Spleen (tissue), 11 donors: Measurements from ENCODE around the gene MOB3A. TPM values are rescaled to one million over a fixed set of nuclear protein-coding genes. Genes with fewer than 3 reads are reported as not detected.

ENCODE experiments used
- DNase-seq: peaks from one replicate; pipeline ENCODE4 v3.0.0-alpha.2; 2020
- H3K27ac ChIP-seq, 8 donors: fragments of 200-600 bp; sonication (generic) in 7 of 8; 1 replicate in 4 of 8; 2 replicates in 4 of 8; pipeline versions ENCODE4 v1.5.0 to v1.8.0; 2016 to 2021; ENCODE audit warnings: inconsistent platforms in 4 of 8, mild to moderate bottlenecking in 4 of 8, moderate library complexity in 1 of 8
- H3K27me3 ChIP-seq, 7 donors: fragments of 200-600 bp; sonication (generic) in 6 of 7; replicated peaks in 1 of 7; 1 replicate in 4 of 7; 2 replicates in 3 of 7; pipeline versions ENCODE4 v1.5.0 to v1.8.0; 2016 to 2021; ENCODE audit warnings: inconsistent platforms in 3 of 7, mild to moderate bottlenecking in 1 of 7
- H3K36me3 ChIP-seq, 6 donors: fragments of 200-600 bp; sonication (generic) in 5 of 6; 1 replicate in 4 of 6; 2 replicates in 2 of 6; pipeline versions ENCODE4 v1.5.0 to v1.8.0; 2016 to 2021; ENCODE audit warnings: inconsistent platforms in 2 of 6
- H3K4me1 ChIP-seq, 6 donors: fragments of 200-600 bp; sonication (generic) in 5 of 6; 1 replicate in 3 of 6; 2 replicates in 3 of 6; pipeline versions ENCODE4 v1.5.0 to v1.8.0; 2016 to 2021; ENCODE audit warnings: inconsistent platforms in 3 of 6
- H3K4me3 ChIP-seq, 8 donors: fragments of 200-600 bp; sonication (generic) in 7 of 8; 1 replicate in 4 of 8; 2 replicates in 4 of 8; pipeline versions ENCODE4 v1.5.0 to v1.8.0; 2016 to 2021; ENCODE audit warnings: inconsistent platforms in 4 of 8, mild to moderate bottlenecking in 4 of 8, moderate library complexity in 2 of 8
- H3K9me3 ChIP-seq, 8 donors: fragments of 200-600 bp; sonication (generic) in 7 of 8; 1 replicate in 4 of 8; 2 replicates in 4 of 8; pipeline versions ENCODE4 v1.5.0 to v1.8.0; 2016 to 2021; ENCODE audit warnings: inconsistent platforms in 4 of 8
- CTCF ChIP-seq, 11 experiments: fragments of 200-600 bp in 7 of 11; fragments of 450-650 bp in 4 of 11; sonication (generic) in 4 of 11; IDR thresholded peaks in 8 of 11; conservative IDR thresholded peaks in 3 of 11; 1 replicate in 7 of 11; 2 replicates in 4 of 11; pipeline versions ENCODE4 v1.4.0 to v1.8.0; 2016 to 2021; ENCODE audit warnings: antibody characterized with exemption in 11 of 11, inconsistent platforms in 4 of 11, mild to moderate bottlenecking in 1 of 11
- POLR2A ChIP-seq, 3 donors: fragments of 450-650 bp; IDR thresholded peaks; one replicate each; pipeline ENCODE4 v1.5.1; 2017; ENCODE audit warnings: antibody characterized with exemption in 3 of 3, mild to moderate bottlenecking in 1 of 3
- POLR2AphosphoS5 ChIP-seq, 3 donors: sonication (generic); formaldehyde crosslinking; IDR thresholded peaks; one replicate each; pipeline ENCODE4 v1.5.1; 2017; ENCODE audit warnings: antibody characterized with exemption in 3 of 3
- WGBS, 5 donors: extraction: QIAGEN DNeasy Blood & Tissue Kit in 3 of 5; methylation state at CpG; one replicate each; pipeline versions ENCODE4 v1.1.5 to v1.1.7; 2013 to 2018; 5-methylcytosine and 5-hydroxymethylcytosine counted together
- intact Hi-C: fragments of 100-400 bp; cut with DNase I; formaldehyde crosslinking; loops from one replicate; pipeline ENCODE4 v1.15.0; 2023; ENCODE audit warnings: low total_unique reads
- polyA plus RNA-seq, 3 donors: library from polyadenylated mRNA; stranded (reverse); fragments of 200-250 nt; gene quantifications; one replicate each; pipeline ENCODE4 v1.2.1, GENCODE V29; 2013
- total RNA-seq, 7 donors: library from RNA; depleted of rRNA in 3 of 7; stranded (reverse); fragments of >200 nt in 3 of 7; fragmentation: NEBNext Ultra II Directional in 4 of 7; extraction: Animal tissue kit (Norgen Biotek cat#: 25700) in 4 of 7; gene quantifications; one replicate each; pipeline versions ENCODE4 v1.1.0 to v1.2.1, GENCODE V29; 2016 to 2021
- donor health status: healthy with polysubstance abuse.
- donor health status: DM: no; HTN: no; CAD: no; lungs with moderate emphysema.
- donor health status: DM: no; HTN: no; CAD: no.
- donor health status: Bipolar disorder and iron deficiency.
- donor health status: healthy.
- donor health status: DM: no; HTN: no; CAD: no.
- donor health status: DM: yes; HTN: yes; CAD: no.

MOB3A gene
- total and polyA plus RNA-seq, 10 donors, result 24.2 to 161 (median 103) TPM

DNA sequence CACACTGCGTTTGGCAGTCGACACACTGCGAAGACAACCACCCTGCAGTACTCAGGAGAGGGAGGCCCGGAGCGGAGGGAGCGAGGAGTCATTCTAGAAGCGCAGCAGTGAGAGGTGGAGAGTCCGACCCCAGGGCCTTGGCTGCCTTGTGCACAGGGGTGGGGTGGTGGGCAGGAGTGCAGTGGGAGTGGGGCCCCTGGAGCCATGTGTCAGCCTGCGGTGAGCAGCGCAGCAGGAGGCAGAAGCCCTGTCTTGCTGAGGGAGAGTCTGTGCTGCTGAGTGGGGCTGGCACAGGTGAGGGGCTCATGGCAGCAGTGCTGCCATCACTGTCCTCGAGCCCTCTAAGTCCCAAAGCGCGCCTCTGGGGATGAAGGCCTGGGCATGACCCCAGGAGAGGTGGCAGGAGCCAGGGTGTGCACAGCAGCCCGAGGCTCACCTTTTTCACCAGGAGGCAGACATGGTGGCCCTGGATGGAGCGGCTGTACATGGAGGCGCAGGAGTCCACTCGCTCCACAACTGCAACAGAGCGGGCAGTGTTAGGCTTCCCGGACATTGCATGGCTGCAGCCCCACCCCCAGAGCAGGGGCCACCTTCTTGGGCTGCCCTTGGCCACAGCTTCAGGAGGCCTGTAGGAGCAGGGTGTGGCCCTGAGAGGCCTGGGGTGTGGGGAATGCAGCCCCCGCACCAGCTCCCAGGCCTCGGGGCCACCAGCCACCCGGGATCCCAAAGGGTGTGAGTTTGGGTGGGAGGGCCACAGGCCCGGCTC is 12.3 kb upstream of the MOB3A start:
- H3K9me3 ChIP-seq, result peaks cover 0 to 13% (median 4%) of the 10 kb centered on the region in 8 donors
- no peak overlapping the region for H3K4me3 ChIP-seq
- no peak for DNase-seq
- 92 to 98% (median 95%) methylated on average over 17 to 23 of the region's 23 CpGs for WGBS, 5 donors
- peaks cover 0 to 11% (median 2%) of the 10 kb centered on the region in 6 donors for H3K4me1 ChIP-seq
- H3K27me3 ChIP-seq, result no peaks in the 10 kb centered on the region
- no peak for TF ChIP-seq POLR2A (IDR thresholded peaks at IDR 0.05)
- no peak for TF ChIP-seq CTCF (IDR thresholded peaks at IDR 0.05 in 8 of 11, conservative IDR thresholded peaks at IDR 0.05 in 3 of 11)
- TF ChIP-seq POLR2AphosphoS5 (IDR thresholded peaks at IDR 0.05), result peak in 1 of 3 donors; percentile 15
- H3K36me3 ChIP-seq, result peaks cover 0 to 100% (median 87%) of the 10 kb centered on the region in 6 donors
- peak overlapping the region in 4 of 8 donors; percentile 2 to 38 (median 20) for H3K27ac ChIP-seq
- intact Hi-C loops, result no loop called here

DNA sequence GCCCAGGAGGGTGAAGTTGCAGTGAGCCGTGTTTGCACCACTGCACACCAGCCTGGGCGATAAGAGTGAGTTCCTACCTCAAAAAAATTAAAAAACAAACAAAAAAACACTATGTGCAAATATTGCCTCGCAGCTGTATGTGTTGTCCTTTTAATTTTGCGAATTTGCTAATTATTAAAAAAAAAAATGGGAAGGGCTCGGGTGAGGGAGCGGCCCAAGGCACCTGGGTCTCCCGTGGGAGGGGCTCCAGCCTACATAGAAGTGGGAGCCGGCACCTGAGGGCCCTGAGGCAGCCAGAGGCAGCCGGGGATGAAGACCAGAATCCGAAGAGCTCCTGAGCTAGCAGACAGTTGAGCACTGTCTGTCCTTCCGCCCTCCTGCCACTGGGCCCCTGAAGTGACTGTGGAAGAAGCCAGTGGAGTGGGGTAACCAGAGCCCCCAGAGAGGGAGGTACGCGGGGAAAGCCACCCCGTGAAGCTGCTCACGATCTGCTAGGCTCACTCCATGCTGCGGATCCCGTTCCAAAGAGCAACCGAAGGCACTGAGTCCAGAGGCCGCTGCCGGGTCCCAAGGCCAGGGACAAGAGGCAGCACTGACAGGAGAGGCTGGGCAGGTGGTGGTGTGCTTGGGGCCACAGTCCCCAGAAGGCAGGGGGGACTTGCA is 7.0 kb upstream of the MOB3A start:
- peaks cover 0 to 2% (median 0%) of the 10 kb centered on the region in 6 donors for H3K4me1 ChIP-seq
- H3K36me3 ChIP-seq, result peaks cover 0 to 96% (median 72%) of the 10 kb centered on the region in 6 donors
- no peak for DNase-seq
- TF ChIP-seq POLR2AphosphoS5 (IDR thresholded peaks at IDR 0.05) (peak in 1 of 3 donors; percentile 14), POLR2A (IDR thresholded peaks at IDR 0.05) (no peak), CTCF (IDR thresholded peaks at IDR 0.05 in 8 of 11, conservative IDR thresholded peaks at IDR 0.05 in 3 of 11) (no peak)
- intact Hi-C loops, result no loop called here
- no peaks in the 10 kb centered on the region for H3K27me3 ChIP-seq
- H3K9me3 ChIP-seq, result peaks cover 0 to 13% (median 4%) of the 10 kb centered on the region in 8 donors
- H3K27ac ChIP-seq, result no peak overlapping the region
- WGBS, 5 donors, result 92 to 95% (median 93%) methylated on average over 15 to 20 of the region's 20 CpGs
- H3K4me3 ChIP-seq, result no peak overlapping the region

- WGBS, 5 donors, result 87 to 92% (median 91%) methylated on average over 34 to 45 of the region's 45 CpGs
- Histone ChIP-seq H3K4me1 (peaks cover 7 to 17% (median 13%) of the 10 kb centered on the region in 6 donors), H3K9me3 (peaks cover 0 to 13% (median 4%) of the 10 kb centered on the region in 8 donors), H3K4me3 (no peak overlapping the region), H3K27ac (no peak overlapping the region), H3K27me3 (no peaks in the 10 kb centered on the region), H3K36me3 (peaks cover 0 to 81% (median 60%) of the 10 kb centered on the region in 6 donors)
- DNase-seq, result no peak
- TF ChIP-seq CTCF (IDR thresholded peaks at IDR 0.05 in 8 of 11, conservative IDR thresholded peaks at IDR 0.05 in 3 of 11) (no peak), POLR2A (IDR thresholded peaks at IDR 0.05) (no peak), POLR2AphosphoS5 (IDR thresholded peaks at IDR 0.05) (peak in 1 of 3 donors; percentile 1)
- intact Hi-C loops, result no loop called here
Observed at GRCh38 chr19:2101417-2102335, 5.5 kb upstream of the MOB3A start.
